H9 (cell line): ENCODE data around the gene CCDC38. TPM values are rescaled to one million over a fixed set of nuclear protein-coding genes. Genes with fewer than 3 reads are reported as not detected.

ENCODE experiments used
- DNase-seq: peaks from one replicate; pipeline ENCODE4 v3.0.0-alpha.2; 2017
- H2AFZ ChIP-seq: one replicate; pipeline ENCODE4 v1.6.1; 2013; ENCODE audit warnings: mild to moderate bottlenecking, low read length, control low read depth, moderate library complexity
- H2AK5ac ChIP-seq: 2 replicates; pipeline ENCODE4 v1.6.1; 2013; ENCODE audit warnings: low read length, control low read depth, mixed read lengths; ENCODE audit not compliant: insufficient read length
- H2BK120ac ChIP-seq: one replicate; pipeline ENCODE4 v1.6.1; 2013; ENCODE audit warnings: low read depth, mild to moderate bottlenecking, low read length, control low read depth, inconsistent platforms; ENCODE audit not compliant: poor library complexity, severe bottlenecking
- H2BK12ac ChIP-seq: 2 replicates; pipeline ENCODE4 v1.6.1; 2013; ENCODE audit warnings: low read length, control low read depth, mixed read lengths, low read depth; ENCODE audit not compliant: insufficient read length
- H2BK15ac ChIP-seq: 2 replicates; pipeline ENCODE4 v1.6.1; 2013; ENCODE audit warnings: low read depth, low read length, control low read depth
- H2BK20ac ChIP-seq: one replicate; pipeline ENCODE4 v1.6.1; 2013; ENCODE audit warnings: low read depth, mild to moderate bottlenecking, low read length, control low read depth, inconsistent platforms; ENCODE audit not compliant: poor library complexity, severe bottlenecking
- H2BK5ac ChIP-seq: 2 replicates; pipeline ENCODE4 v1.6.1; 2013; ENCODE audit warnings: low read length, control low read depth, mixed read lengths; ENCODE audit not compliant: insufficient read length
- H3K14ac ChIP-seq: 2 replicates; pipeline ENCODE4 v1.6.1; 2013; ENCODE audit warnings: low read length, control low read depth; ENCODE audit not compliant: insufficient read depth
- H3K18ac ChIP-seq: 2 replicates; pipeline ENCODE4 v1.6.1; 2013; ENCODE audit warnings: low read depth, mild to moderate bottlenecking, mixed read lengths, low read length, control low read depth; ENCODE audit not compliant: insufficient read length
- H3K23ac ChIP-seq: 2 replicates; pipeline ENCODE4 v1.6.1; 2013; ENCODE audit warnings: low read length, control low read depth, mixed read lengths, low read depth; ENCODE audit not compliant: insufficient read length
- H3K23me2 ChIP-seq: 2 replicates; pipeline ENCODE4 v1.6.1; 2013; ENCODE audit warnings: low read depth, mild to moderate bottlenecking, mixed read lengths, low read length, control low read depth; ENCODE audit not compliant: insufficient read length, poor library complexity, severe bottlenecking
- H3K27ac ChIP-seq: 2 replicates; pipeline ENCODE4 v1.5.1; 2013; ENCODE audit warnings: low read length, control low read depth, mixed read lengths, low read depth; ENCODE audit not compliant: insufficient read length
- H3K27me3 ChIP-seq: 2 replicates; pipeline ENCODE4 v1.6.1; 2013; ENCODE audit warnings: low read length, control low read depth, inconsistent platforms; ENCODE audit not compliant: insufficient read depth
- H3K4ac ChIP-seq: 2 replicates; pipeline ENCODE4 v1.6.1; 2013; ENCODE audit warnings: low read depth, mild to moderate bottlenecking, control low read depth, inconsistent platforms, low read length, moderate library complexity
- H3K4me1 ChIP-seq: 2 replicates; pipeline ENCODE4 v1.6.1; 2013; ENCODE audit warnings: low read length, control low read depth, inconsistent platforms; ENCODE audit not compliant: insufficient read depth
- H3K4me2 ChIP-seq: 2 replicates; pipeline ENCODE4 v1.6.1; 2013; ENCODE audit warnings: low read length, control low read depth, mixed read lengths; ENCODE audit not compliant: insufficient read length, insufficient read depth
- H3K56ac ChIP-seq: 2 replicates; pipeline ENCODE4 v1.6.1; 2013; ENCODE audit warnings: low read depth, mild to moderate bottlenecking, mixed read lengths, low read length, control low read depth; ENCODE audit not compliant: insufficient read length
- H3K79me1 ChIP-seq: 2 replicates; pipeline ENCODE4 v1.6.1; 2013; ENCODE audit warnings: low read depth, mild to moderate bottlenecking, moderate library complexity, low read length, control low read depth, inconsistent platforms; ENCODE audit not compliant: insufficient read depth, poor library complexity, severe bottlenecking
- H3K79me2 ChIP-seq: 2 replicates; pipeline ENCODE4 v1.6.1; 2013; ENCODE audit warnings: low read length, control low read depth, inconsistent platforms; ENCODE audit not compliant: insufficient read depth
- H3K9ac ChIP-seq: 2 replicates; pipeline ENCODE4 v1.6.1; 2013; ENCODE audit warnings: low read length, control low read depth, mixed read lengths; ENCODE audit not compliant: insufficient read length; ENCODE audit errors: extremely low read depth
- H3K9me3 ChIP-seq: one replicate; pipeline ENCODE4 v1.6.1; 2013; ENCODE audit warnings: low read depth, low read length, inconsistent platforms; ENCODE audit not compliant: control insufficient read depth
- H3T11ph ChIP-seq: one replicate; pipeline ENCODE4 v1.6.1; 2013; ENCODE audit warnings: mild to moderate bottlenecking, low read length, control low read depth, inconsistent platforms
- H4K20me1 ChIP-seq: one replicate; pipeline ENCODE4 v1.6.1; 2013; ENCODE audit not compliant: control insufficient read depth, insufficient read length, insufficient read depth
- H4K5ac ChIP-seq: 2 replicates; pipeline ENCODE4 v1.6.1; 2013; ENCODE audit warnings: low read depth, mild to moderate bottlenecking, mixed read lengths, low read length, control low read depth; ENCODE audit not compliant: insufficient read length
- H4K8ac ChIP-seq: replicated peaks from 2 replicates; pipeline ENCODE4 v1.6.1; 2013; ENCODE audit warnings: low read length, control low read depth, mixed read lengths, low read depth; ENCODE audit not compliant: insufficient read length
- H4K91ac ChIP-seq: 2 replicates; pipeline ENCODE4 v1.6.1; 2013; ENCODE audit warnings: low read depth, mild to moderate bottlenecking, moderate library complexity, mixed read lengths, low read length, control low read depth; ENCODE audit not compliant: insufficient read length
- H3K27ac Mint-ChIP-seq, 3 experiments: 2 replicates in 2 of 3; 3 replicates in 1 of 3; pipeline ENCODE4 v1.8.0; 2020 to 2021; ENCODE audit warnings: mixed read lengths in 3 of 3, mild to moderate bottlenecking in 1 of 3, moderate library complexity in 1 of 3
- H3K27me3 Mint-ChIP-seq: 2 replicates; pipeline ENCODE4 v1.8.0; 2021; ENCODE audit warnings: low read depth, mild to moderate bottlenecking, moderate library complexity, mixed read lengths
- H3K36me3 Mint-ChIP-seq, 3 experiments: 2 replicates in 2 of 3; 3 replicates in 1 of 3; pipeline ENCODE4 v1.8.0; 2020 to 2021; ENCODE audit warnings: low read depth in 3 of 3, mixed read lengths in 3 of 3; ENCODE audit not compliant: insufficient read depth in 1 of 3
- H3K4me1 Mint-ChIP-seq, 2 experiments: 2 replicates each; pipeline ENCODE4 v1.8.0; 2020; ENCODE audit warnings: mixed read lengths in 2 of 2
- H3K4me3 Mint-ChIP-seq, 2 experiments: 2 replicates in 1 of 2; 3 replicates in 1 of 2; pipeline ENCODE4 v1.8.0; 2020 to 2021; ENCODE audit warnings: mild to moderate bottlenecking in 2 of 2, mixed read lengths in 2 of 2, moderate library complexity in 1 of 2
- H3K9me3 Mint-ChIP-seq, 2 experiments: 2 replicates in 1 of 2; 3 replicates in 1 of 2; pipeline ENCODE4 v1.8.0; 2020; ENCODE audit warnings: mild to moderate bottlenecking in 2 of 2, mixed read lengths in 2 of 2, moderate library complexity in 1 of 2
- WGBS: extraction: QIAGEN DNeasy Blood & Tissue Kit; methylation state at CpG from one replicate; pipeline ENCODE4 v1.1.7; 2013; ENCODE audit warnings: missing lambda C conversion rate, low lambda C conversion rate, mixed read lengths; ENCODE audit not compliant: insufficient read length; ENCODE audit errors: extremely low coverage; 5-methylcytosine and 5-hydroxymethylcytosine counted together
- total RNA-seq: library from RNA; stranded (reverse); gene quantifications from 2 replicates; pipeline ENCODE4 v1.2.1, GENCODE V29; 2021
- TF ChIP-seq, protein P1 (sequence below): fragments of 200-600 bp; sonication (generic); conservative IDR thresholded peaks from 3 replicates; pipeline ENCODE4 v1.8.0; 2021; ENCODE audit warnings: antibody characterized with exemption, mild to moderate bottlenecking

The CCDC38 gene
- total RNA-seq, 1 experiment from 2014 or later, result not detected

- no peaks in the 10 kb centered on the region for H4K20me1 ChIP-seq
- no peak overlapping the region for H4K5ac ChIP-seq
- Mint-ChIP-seq H3K4me3 (no peak overlapping the region), H3K9me3 (no peaks in the 10 kb centered on the region), H3K36me3 (no peaks in the 10 kb centered on the region), H3K27ac (no peak overlapping the region), H3K27me3 (peaks cover 3% of the 10 kb centered on the region; the same call in 1 of the 2 replicates), H3K4me1 (peaks cover 8 to 10% of the 10 kb centered on the region in 2 experiments)
- TF ChIP-seq, protein P1, sequence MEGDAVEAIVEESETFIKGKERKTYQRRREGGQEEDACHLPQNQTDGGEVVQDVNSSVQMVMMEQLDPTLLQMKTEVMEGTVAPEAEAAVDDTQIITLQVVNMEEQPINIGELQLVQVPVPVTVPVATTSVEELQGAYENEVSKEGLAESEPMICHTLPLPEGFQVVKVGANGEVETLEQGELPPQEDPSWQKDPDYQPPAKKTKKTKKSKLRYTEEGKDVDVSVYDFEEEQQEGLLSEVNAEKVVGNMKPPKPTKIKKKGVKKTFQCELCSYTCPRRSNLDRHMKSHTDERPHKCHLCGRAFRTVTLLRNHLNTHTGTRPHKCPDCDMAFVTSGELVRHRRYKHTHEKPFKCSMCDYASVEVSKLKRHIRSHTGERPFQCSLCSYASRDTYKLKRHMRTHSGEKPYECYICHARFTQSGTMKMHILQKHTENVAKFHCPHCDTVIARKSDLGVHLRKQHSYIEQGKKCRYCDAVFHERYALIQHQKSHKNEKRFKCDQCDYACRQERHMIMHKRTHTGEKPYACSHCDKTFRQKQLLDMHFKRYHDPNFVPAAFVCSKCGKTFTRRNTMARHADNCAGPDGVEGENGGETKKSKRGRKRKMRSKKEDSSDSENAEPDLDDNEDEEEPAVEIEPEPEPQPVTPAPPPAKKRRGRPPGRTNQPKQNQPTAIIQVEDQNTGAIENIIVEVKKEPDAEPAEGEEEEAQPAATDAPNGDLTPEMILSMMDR, result no peak
- H3K23ac ChIP-seq, result no peak overlapping the region
- H3K56ac ChIP-seq, result no peak overlapping the region
- H2BK20ac ChIP-seq, result no peak overlapping the region
- H2BK12ac ChIP-seq, result no peak overlapping the region
- H4K8ac ChIP-seq, result no peak overlapping the region
- H3K9ac ChIP-seq, result no peak overlapping the region
- no peak overlapping the region for H2BK5ac ChIP-seq
- no peak overlapping the region for H3K4me2 ChIP-seq
- no peak overlapping the region for H2AFZ ChIP-seq
- WGBS, result no CpG with 5 or more reads among the region's 3 CpGs
- peaks cover 3% of the 10 kb centered on the region; the same call in 1 of the 2 replicates for H3K4me1 ChIP-seq
- no peak overlapping the region for H4K91ac ChIP-seq
- no peak overlapping the region for H3K4ac ChIP-seq
- H2BK15ac ChIP-seq, result no peak overlapping the region
- no peak overlapping the region for H3T11ph ChIP-seq
- H2BK120ac ChIP-seq, result no peak overlapping the region
- no peak overlapping the region for H3K14ac ChIP-seq
- H2AK5ac ChIP-seq, result no peak overlapping the region
- no peaks in the 10 kb centered on the region for H3K27me3 ChIP-seq
- H3K18ac ChIP-seq, result no peak overlapping the region
- DNase-seq, result no peak
- H3K23me2 ChIP-seq, result no peaks in the 10 kb centered on the region
- H3K79me2 ChIP-seq, result no peaks in the 10 kb centered on the region
- no peak overlapping the region for H3K27ac ChIP-seq
- no peaks in the 10 kb centered on the region for H3K9me3 ChIP-seq
- no peaks in the 10 kb centered on the region for H3K79me1 ChIP-seq
Observed at GRCh38 chr12:95836185-95836609, 106.2 kb downstream of the CCDC38 start.
